Measurements from ENCODE around the gene DEPDC7. TPM values are rescaled to one million over a fixed set of nuclear protein-coding genes. Genes with fewer than 3 reads are reported as not detected.
A peak's percentile ranks its signal among the peaks of the same experiment; 100 is the strongest.
"Not testable (repeated sequence)": the region's sequence is repeated elsewhere in the genome, so short reads cannot be mapped to it uniquely, and the experiment has no call there.

Gene DEPDC7
- 1 to 10 TPM in 1 of 4 donors, under 1 TPM in 3; 0.46 to 1.8 (median 0.87) TPM for total RNA-seq

DNA sequence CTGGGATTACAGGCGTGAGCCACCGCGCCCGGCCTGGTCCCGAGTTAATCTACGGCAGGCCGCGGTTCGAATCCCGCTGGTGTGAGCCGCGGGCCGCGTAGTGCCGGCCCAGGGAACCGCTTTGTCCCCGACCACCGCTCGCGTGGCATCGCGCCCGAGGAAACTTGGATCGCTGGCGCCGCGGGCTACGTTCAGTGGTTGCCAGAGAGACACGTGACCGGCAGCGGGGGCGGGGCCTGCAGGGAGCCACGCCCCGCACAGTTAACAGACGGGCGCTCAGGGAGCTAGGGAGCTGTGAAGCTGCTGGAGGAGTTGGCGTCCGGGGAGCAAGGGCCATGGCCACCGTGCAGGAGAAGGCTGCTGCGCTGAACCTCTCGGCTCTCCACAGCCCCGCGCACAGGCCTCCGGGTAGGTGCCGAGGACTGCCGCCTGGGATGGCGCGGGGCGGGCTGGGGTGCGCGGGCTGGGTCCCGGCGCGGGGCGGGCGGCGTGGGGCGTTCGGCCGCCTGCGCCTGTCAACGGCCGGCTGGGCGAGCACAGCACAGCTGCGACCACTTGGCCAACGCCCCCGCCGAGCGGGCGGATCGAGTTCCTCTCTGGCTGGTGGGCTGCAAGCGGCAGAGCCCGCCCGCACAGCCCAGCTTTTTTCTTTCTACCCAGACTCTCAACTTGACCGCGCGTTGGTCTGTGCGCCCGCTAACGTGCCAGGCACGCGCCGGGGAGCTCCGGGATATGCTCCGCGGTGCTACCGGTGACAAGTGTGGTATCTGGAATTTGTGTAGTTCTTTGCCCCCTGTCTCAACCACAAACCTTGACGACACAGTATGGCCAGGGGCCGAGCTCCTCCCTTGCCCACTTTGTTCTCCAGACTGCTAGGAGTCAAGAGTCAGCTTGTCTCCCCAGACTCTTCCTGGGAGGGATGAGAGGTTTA is at the start of gene DEPDC7:
Gene DEPDC7 (plus strand): TSS at position 258 of the 931 bp plus-strand sequence. CDS start 78 bp downstream, at position 336.
- ATAC-seq (ENCODE audit: low FRiP score), result peak; percentile 94
- DNase-seq (ENCODE audit: low spot score), result peak; percentile 83
- TF ChIP-seq, protein P1, sequence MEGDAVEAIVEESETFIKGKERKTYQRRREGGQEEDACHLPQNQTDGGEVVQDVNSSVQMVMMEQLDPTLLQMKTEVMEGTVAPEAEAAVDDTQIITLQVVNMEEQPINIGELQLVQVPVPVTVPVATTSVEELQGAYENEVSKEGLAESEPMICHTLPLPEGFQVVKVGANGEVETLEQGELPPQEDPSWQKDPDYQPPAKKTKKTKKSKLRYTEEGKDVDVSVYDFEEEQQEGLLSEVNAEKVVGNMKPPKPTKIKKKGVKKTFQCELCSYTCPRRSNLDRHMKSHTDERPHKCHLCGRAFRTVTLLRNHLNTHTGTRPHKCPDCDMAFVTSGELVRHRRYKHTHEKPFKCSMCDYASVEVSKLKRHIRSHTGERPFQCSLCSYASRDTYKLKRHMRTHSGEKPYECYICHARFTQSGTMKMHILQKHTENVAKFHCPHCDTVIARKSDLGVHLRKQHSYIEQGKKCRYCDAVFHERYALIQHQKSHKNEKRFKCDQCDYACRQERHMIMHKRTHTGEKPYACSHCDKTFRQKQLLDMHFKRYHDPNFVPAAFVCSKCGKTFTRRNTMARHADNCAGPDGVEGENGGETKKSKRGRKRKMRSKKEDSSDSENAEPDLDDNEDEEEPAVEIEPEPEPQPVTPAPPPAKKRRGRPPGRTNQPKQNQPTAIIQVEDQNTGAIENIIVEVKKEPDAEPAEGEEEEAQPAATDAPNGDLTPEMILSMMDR (IDR thresholded peaks at IDR 0.05), result no peak

DNA sequence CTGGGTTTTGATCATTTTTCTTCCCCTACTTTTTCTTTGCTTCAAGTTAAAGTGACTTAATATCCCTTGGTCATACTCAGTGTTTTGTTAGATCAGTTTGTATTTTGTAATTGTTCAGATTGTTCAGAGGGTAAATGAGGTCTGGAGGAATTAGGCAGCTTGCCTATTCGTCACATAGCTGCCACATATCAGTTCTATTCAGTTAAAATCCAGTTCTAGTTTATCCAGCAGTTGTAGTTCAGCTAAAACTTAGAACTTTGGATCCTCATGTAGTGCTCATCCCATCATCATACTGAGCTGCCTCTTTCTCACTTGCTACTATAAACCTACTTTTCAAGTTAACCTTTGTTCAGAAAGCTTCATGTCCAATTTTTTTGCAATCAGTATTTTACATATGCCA is 47.1 kb upstream of the DEPDC7 start:
- ATAC-seq (ENCODE audit: low FRiP score) (no peak), DNase-seq (ENCODE audit: low spot score) (no peak)
- TF ChIP-seq, protein P1 (IDR thresholded peaks at IDR 0.05), result no peak

DNA sequence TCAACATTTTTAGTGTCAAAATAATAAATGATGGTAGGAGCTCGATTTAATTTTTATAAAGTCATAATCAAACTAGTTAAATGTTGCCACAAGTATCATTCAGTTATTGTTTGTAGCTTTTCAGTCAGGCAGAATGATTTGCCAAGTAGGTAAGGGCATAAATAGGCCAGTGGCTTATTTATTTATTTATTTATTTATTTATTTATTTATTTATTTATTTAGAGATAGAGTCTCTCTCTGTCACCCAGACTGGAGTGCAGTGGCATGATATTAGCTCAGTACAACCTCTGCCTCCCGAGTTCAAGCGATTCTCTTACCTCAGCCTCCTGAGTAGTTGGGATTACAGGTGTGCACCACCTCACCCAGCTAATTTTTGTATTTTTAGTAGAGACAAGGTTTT is 43.4 kb upstream of the DEPDC7 start:
- DNase-seq (ENCODE audit: low spot score); ATAC-seq (ENCODE audit: low FRiP score): not testable (repeated sequence)

DNA sequence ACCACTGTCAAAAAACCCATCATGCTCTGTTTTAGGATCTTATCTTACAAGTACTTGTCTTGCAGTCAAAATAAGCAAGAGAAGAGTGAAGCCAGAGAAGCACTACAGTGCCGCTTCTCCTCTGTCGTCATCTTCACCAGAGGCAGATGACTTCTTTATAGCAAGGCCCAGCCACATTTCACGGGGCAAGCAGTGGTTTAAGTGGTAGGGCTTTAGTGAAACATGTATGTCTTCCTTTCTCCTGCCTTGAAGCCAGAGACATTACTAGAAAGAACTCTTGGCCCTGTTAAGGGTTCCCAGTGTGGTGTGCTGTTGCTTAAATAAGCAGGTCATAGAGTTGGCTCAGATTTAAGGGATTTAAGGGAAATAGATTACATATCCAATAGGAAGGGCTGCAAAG is 42.9 kb upstream of the DEPDC7 start:
- TF ChIP-seq, protein P1 (IDR thresholded peaks at IDR 0.05), result no peak
- DNase-seq (ENCODE audit: low spot score) (no peak), ATAC-seq (ENCODE audit: low FRiP score) (no peak)

DNA sequence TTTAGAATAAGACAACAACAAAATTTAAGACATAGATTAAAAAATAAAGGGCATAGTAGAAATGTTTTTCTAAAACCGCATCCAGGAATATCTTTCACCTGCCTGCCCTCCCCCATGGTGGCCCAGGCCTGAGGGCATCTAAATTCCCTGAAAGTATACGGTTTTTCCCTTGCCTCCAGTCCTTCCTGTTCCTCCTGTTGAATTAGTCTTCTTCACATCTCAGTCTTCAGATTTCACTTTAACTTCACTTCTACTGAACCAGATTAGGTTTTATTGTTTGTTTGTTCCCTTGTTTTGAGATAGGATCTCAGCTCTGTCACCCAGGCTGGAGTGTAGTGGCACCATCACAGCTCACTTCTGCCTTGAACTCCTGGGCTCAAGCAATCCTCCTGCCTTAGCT is 33.1 kb upstream of the DEPDC7 start:
- ATAC-seq (ENCODE audit: low FRiP score), result no peak
- no peak for DNase-seq (ENCODE audit: low spot score)
- TF ChIP-seq, protein P1 (IDR thresholded peaks at IDR 0.05), result no peak

DNA sequence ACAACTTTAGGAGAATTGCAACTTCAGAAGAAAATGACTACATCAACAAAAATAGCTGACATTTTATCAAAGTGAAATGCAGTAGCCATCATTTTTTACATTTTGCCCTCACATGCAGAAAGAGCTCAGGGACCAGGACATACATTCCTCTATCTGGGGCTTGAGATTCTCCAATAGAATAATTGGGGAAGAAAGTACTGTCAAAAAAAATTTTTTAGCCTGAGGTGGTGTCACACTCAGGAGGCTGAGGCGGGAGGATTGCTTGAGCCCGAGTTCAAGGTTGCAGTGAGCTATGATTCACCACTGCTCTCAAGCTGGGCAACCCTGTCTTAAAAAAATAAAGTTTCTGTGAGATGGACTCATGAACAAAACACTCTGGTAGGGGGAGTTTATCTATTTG is 32.2 kb upstream of the DEPDC7 start:
- ATAC-seq (ENCODE audit: low FRiP score), result no peak
- TF ChIP-seq, protein P1 (IDR thresholded peaks at IDR 0.05), result no peak

DNA sequence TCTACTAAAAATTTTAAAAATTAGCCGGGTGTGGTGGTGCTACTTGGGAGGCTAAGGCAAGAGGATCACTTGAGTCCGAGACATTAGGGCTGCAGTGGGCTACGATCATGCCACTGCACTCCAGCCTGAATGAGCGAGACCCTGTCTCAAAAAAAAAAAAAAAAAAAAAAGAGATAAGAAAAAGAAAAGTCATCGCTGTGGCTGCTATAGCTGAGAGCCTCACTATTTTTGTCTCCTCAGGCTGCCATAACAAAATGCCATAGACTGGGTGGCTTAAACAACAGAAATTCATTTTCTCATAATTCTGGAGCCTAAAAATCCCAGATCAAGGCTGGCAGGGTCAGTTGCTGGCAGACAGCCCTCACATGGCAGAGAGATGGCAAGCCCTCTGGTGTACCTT is 30.1 kb upstream of the DEPDC7 start:
- TF ChIP-seq, protein P1 (IDR thresholded peaks at IDR 0.05), result no peak
- no peak for DNase-seq (ENCODE audit: low spot score)
- ATAC-seq (ENCODE audit: low FRiP score), result no peak

More for the DNA sequence above, 32.2 kb upstream of the DEPDC7 start:
- no peak for DNase-seq (ENCODE audit: low spot score)
